ENCODE measurements around the gene NAPB. TPM values are rescaled to one million over a fixed set of nuclear protein-coding genes. Genes with fewer than 3 reads are reported as not detected.
"Not testable (repeated sequence)": the region's sequence is repeated elsewhere in the genome, so short reads cannot be mapped to it uniquely, and the experiment has no call there.

NAPB gene
- 4.0 TPM for total RNA-seq

DNA sequence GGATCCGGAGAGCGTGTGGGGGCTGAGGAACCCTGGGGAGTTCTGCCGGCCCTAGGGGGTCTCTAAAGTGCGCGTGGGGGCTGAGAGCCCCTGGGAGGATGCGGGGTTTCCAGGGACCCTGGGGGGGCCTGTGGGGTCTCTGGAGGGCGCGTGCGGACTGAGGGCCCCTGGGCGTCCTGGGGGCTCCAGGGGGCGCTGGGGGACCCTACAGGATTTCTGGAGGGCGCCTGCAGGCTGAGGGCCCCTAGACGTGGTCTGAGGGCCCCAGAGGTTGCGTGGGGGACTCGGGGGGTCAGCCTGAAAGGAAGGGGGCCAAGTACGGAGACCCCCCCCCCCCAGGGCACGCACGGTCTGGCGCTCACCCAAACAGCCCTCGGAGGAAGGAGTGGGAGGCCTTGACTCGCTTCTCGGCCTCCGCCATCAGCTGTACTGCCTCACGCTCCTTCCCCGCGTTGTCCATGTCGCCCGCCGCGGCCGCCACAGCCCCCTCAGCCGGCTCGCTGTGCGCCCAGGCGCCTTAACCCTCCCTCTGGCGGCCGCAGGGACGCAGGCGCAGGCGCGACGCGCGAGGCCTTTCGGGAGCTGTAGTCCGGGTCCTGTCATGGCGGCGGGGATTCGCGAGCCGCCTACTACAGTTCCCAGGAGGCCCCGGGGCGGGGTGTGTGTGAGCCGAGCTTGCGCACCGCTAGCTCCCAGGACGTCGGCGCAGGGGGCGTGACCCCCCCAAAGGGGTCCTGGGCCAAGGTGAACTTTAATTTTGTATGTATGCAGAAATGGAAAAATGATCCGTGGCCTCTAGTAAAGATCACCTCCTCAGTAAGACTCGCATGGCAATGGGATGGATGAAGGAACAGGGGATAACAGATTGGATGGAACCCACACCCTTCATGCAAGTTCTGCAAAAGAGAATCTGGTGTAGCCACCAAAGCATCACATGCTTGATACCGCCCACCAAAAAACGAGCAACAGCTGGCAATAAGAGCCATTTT lies at the start of gene NAPB:
TSS of gene NAPB (minus strand) at position 546 of the 989 bp plus-strand sequence. CDS start at position 460, 86 bp downstream.
- peak; percentile 95 for ATAC-seq

DNA sequence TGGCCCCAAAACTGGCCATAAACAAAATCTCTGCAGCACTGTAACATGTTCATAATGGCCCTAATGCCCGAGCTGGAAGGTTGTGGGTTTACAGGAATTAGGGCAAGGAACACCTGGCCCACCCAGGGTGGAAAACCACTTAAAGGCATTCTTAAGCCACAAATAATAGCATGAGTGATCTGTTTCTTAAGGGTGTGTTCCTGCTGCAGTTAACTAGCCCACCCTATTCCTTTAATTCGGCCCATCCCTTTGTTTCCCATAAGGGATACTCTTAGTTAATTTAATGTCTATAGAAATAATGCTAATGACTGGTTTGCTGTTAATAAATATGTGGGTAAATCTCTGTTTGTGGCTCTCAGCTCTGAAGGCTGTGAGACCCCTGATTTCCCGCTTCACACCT lies 45.7 kb upstream of the NAPB start:
- ATAC-seq = not testable (repeated sequence)

DNA sequence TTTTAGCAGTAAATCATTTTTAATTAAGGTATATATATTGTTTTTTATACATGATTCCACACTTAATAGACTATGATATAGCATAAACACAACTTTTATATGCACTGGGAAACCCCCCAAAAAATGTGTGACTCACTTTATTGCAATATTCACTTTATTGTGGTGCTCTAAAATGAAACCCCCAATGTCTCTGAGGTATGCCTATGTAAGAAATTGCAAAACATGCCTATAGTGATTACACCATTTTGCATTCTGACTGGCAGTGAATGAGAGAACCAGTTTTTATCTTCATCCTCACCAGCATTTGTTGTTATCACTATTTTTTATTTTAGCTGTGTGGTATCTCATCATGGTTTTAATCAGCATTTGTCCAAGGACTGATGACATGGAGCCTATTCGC lies 39.9 kb upstream of the NAPB start:
- ATAC-seq = no peak

DNA sequence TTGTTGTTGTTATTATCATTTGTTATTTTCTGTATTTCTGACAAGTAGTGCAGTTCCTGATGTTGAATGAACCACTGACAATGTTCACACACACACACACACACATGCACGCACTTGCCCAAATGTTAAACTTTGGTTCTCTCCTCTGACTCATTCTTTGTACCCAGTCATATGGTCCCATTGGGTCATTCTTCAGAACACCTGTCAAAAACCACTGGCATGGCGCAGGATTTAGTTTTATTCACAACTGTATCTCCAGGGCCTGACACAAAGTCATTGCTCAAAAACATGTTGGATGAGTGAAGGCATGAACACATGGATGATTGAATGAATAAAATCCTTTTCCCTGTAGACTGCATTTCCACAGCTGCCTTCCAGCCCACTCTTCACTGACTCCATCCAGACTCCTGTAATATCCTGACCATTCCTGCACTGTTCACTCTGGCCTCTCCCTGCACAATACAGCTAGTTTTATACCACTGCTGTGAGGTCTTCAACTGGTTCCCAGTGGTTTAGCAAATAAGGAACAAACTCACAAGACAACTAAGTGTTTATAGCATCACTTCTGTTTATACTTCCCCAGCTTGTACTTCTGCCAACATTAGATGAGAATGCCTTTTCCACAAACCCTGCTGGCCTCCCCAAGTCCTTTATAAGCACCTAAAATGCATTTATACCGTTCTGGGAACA lies 38.3 kb upstream of the NAPB start:
- peak; percentile 90 for ATAC-seq

DNA sequence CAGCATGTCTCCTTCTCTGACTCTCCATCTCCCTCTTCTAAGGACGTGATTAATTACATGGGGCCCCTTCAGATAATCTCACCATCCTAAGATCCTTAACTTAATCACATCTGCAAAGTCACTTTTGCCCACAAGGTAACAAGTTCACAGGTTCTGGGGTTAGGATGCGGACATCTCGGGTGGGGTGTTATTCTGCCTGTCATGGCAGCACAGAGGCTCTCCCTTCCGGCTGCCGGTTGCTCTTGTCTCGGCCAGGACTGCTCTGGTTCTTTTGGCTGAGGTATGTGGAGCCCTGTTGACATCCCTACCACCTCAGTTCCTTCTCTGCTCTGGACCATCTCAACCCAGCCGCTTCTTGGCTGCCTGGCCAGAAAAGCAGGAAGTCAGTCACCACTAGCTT lies 35.6 kb upstream of the NAPB start:
- ATAC-seq = no peak

DNA sequence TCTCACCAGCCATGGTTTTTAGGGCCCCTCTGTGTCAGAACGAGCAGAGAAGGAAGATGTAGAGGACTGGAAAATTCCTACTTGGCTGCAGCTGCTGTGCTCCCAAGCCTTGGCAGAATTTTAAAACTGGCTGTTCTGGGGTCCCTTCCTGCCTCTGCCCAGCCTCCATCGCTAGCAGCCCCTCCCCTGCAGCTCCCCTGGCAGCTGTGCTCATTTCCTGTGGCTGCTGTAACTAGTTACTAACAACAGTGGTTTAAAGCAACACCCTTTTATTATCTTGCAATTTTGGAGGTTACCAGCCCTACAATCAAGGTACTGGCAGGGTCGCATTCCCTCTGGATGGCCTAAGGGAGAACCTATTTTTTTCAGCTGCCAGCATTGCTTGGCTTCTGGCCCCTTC lies 35.1 kb upstream of the NAPB start:
- no peak for ATAC-seq

DNA sequence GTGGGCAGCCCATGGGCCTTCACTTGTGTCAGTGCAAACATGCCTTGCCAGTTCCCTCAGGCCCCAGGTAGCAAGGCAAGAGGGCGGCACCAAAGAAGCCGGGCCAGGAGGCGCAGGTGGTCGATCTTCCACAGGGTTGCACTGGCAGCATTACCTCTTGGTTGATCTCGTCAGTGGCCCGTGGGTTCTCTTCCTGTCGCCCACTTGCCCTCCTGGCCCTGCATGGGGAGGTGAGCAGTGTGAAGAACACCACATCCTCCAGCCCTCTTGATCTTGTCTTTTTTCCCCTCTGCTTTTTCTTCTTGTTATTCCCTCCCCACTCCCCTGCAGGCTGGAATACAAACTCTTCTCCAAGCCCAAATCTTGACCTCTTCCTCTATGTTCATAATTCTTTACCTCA lies 34.4 kb upstream of the NAPB start:
- ATAC-seq = no peak

DNA sequence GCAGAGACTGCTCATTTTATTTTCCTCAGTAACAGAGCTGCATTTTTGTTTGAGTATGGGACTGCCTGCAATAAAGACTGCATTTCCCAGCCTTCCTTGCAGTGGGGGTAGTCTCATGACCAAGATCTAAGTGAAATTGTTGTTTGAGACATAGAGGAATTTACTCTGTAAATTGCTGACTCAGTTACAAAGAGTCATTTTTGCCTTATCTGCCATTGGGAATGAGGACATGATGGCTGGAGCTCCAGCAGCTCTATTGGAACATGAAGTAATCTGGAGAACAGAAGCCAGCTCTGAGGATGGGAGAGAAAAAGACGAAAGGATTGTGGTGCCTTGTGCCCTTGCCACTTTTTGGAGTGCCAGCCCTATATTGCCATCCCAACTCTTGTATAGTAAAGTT lies 33.5 kb upstream of the NAPB start:
- ATAC-seq = no peak

DNA sequence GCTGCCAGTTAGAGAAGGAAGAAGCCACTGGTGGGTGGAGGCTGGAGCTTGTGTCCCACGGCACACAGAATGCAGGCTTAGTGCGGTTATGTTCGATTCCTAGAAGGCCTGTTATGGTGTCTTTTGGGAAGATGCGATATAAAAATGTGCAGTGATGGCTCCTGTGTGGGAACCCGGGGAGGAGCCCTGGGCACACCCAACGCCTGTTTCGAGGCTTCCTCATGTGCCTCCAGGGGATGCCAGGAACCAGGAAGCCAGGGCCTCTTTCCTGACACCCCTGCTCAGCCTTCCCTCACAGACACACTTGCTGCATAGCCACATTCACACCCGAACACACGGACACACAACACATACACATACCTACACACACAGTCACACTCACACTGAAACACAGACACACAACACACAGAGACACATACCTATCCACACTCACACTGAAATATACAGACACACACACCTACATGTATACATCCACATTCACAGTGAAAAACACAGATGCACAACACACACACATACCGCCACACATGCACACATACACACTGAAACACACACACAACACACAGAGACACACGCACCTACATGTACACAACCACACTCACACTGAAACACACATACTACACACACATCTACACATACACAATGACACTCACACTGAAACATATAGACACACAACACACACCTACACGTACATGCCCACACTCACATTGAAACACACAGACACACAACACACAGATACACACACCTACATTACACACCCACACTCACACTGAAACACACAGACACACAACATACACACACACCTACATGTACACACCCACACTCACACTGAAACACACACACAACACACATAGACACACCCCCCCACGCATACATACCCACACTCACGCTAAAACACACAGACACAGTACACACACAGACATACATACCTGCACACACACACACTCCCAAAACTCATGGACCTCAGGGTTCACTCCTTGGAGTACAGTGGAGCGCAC lies 32.6 kb upstream of the NAPB start:
- ATAC-seq = no peak

DNA sequence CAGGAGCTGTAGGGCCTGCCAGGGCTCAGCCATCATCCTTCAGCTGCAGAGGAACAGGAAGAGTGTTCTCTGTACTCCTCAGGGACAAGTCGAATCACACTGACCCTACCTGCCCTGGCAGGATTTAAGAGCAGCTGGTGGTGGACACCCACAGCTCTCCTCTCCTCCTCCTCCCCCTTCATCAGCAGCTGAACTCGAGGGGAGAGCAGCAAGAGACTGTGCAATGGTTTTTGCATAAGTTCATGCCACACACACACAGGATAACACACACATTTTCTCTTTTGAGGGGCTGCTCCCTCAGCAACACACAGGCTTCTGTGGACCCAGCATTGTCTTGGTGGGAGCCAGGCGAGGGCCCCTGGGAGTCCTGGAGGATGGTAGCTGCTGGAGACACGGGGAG lies 31.5 kb upstream of the NAPB start, which contains the start of gene CST11:
TSS of gene CST11 (minus strand) at position 101 of the 400 bp plus-strand sequence. CDS start at position 36, 65 bp downstream.
- no peak for ATAC-seq

DNA sequence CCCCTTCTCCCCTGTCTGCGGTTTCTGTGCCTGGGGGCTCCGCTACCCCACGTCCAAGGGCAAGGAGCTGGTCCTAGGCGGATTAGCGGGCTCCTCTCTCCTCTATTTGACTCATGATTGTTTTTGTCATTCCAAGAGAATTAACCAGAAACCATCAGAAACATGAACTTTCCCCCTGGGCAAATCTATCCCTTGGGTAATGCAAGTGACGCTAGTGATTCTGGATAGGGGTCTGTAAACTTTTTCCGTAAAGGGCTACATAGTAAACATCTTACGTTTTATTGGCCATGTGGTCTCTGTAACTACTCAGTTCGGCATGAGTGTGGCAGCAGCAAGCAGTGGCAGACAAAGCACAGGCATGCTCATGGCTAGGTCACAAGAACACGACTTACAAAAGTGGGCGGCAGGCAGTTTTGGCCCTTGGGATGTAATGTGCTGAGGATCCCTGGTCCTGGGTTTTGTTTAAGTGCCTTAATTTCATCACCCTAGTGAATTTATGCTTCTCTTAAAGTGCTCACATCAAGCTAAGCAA lies 30.7 kb upstream of the NAPB start:
- ATAC-seq = no peak

DNA sequence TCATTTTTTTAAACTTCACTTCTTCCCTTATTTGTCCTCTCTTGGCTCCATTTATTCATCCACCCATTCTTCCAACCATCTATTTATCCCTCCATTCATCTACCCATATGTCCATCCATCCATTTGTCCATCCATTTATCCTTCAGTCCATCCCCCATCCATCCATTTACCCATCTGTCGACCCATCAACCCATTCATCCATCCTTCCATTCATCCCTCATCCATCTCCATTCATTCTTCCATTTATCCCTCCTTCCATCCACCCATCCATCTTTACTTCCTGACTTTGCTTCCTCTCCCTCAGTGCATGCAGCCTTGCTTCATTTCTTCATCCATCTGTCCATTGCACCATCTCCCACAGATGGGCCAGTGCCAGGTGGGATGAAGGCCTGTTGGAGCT lies 29.6 kb upstream of the NAPB start:
- no peak for ATAC-seq

DNA sequence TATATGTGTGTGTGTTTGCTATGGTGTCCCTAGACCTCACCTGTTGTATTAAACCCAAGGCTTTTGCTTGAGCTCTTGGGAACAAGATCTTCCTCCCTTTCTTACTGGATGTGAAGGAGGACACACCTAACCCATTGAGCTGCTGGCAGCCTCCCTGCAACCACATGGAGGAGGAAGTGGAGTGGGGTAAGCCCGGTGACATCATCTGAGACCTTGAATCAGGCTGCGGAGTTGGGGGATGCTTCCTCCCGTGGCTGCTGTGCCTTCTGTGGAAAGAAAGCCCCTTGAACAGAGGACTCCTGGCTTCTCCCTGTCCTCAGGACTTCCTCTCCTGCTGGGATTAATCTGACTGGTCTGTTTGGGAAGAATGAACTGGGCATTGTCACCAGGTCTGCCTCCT lies 28.1 kb upstream of the NAPB start:
- peak; percentile 52 for ATAC-seq

DNA sequence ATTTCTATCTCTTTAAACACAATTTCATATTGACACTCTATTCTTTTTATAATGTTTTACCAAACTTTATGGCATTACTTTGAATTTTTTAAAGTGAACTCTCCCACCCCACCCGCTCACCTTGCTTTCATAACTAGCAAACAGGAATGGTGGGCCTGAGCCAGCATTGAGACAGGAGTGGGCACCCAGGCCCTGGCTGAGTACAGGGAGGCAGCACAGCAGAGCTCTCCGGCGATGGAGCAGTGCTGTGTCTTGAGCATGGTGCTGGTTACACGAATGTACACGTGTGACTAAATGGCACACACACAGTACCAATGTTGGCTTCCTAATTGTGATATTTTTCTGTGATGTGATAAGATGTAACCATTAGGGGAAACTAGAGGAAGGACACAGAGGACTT lies 26.9 kb upstream of the NAPB start:
- no peak for ATAC-seq

DNA sequence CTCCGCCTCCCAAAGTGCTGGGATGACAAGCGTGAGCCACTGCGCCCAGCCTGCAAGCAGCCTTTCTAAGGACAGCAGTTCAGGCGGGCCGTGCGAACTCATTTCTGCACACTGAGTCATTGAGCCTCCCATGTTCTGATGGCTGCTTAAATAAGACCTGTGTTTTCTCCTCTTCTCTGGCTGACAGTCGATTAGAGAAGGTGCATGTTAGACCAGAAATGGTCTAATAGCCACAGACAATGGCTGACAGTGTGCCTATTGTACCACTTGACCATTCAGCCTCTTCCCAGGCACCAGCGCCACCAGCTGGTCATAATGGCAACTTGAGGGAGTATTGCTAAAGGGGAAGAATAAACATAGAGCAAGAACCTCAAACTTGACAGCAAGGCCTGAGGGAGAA lies 25.2 kb upstream of the NAPB start:
- ATAC-seq = peak; percentile 21

DNA sequence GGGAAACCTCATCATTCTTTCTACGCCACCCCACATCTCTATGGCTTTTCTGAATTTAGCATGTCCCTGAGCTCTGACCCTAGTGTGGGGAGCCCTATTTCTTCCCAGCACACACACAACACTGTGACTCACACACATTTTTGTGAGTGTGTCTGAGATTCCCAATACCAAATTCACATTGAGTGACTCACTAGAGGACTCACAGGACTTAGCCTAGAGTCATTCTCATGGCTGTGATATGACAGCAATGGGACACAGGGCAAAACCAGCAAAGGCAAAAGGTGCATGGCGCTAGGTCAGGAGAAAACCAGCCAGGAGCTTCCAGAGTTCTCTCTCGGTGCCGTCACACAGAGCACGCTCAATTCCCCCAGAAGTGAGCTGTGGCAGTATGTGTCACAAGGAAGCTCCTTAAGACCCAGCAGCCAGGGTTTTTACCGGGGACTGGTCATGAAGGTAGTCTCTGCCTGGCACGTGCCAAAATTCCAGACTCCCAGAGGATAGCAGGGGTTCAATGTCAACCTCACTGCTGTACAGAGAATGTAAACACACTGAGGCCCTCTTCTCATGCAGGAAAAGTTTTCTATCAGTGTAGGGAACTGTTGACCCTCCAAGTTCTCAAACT lies 24.4 kb upstream of the NAPB start:
- peak; percentile 72 for ATAC-seq

DNA sequence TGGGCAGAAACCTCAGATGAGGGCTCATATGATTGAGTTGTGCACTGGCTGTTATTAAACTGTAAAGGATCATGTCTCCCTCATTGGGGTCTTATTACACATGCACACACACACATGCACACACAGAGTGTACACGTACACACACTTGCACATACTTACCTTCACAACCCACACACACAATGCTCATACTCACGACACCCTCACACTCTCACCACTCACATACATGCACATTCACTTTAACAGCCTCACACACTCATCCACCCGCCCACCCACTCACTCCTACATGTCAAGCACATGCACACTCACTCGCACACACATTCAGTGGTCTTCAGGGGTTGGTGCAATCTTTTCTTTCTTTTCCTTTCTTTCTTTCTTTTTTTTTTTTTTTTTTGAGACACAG lies 23.6 kb upstream of the NAPB start:
- ATAC-seq = no peak

DNA sequence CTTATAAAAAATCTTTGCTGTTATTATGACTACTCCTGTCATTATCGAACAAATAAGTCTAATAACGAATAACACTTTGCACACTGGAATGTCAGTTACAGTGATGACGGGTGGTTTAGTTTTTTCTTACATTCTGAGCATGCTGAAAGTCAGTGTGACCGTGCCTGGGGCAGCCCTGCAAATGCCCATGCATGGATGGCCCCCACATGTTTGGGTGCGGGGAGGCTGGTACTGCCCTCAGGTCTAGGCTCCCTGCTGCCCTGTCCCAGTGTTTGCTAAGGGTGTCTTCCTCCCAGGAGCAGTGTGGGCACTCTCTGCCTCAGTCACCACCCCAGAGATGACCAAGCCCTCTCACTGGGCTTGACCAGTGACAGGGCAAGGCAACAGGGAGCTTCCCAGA lies 21.1 kb upstream of the NAPB start:
- no peak for ATAC-seq

DNA sequence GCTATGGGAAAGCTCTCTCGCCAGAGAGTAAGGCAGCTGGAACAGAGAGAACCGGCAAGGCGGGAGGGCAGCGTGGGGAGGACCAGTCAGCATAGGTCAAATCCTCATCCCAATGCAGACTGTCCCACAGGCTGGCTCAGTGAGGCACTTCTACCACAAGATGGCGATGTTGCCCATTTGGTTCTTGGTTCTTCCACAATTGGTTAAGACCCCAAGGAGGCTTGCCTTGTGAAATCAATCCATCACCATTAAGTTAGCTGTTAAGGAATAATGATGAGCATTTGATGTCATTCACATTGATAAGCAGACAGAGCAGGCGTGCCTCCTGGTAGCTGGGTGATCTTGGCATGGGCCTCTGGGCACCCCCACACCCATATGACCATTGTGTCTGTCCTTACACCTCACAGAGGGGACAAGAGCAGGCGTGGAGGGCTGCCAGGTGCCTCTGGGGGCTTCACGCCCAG lies 20.6 kb upstream of the NAPB start:
- ATAC-seq = peak; percentile 51

DNA sequence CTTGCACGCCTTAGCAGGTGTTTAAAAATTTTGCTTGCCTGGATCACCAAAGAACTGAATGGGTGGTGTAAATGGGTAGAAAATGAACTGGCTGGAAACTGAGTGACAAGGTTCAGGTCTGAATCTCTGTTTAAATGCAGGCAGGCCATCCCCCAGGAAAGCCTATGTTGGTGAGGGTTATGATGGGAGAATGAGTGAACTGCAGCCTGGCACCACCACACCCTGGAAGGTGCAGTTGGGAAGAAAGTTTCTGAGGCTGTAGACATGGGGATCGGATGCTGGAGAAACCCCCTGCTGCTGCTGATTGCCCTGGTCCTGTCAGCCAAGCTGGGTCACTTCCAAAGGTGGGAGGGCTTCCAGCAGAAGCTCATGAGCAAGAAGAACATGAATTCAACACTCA lies 18.7 kb upstream of the NAPB start:
- no peak for ATAC-seq

DNA sequence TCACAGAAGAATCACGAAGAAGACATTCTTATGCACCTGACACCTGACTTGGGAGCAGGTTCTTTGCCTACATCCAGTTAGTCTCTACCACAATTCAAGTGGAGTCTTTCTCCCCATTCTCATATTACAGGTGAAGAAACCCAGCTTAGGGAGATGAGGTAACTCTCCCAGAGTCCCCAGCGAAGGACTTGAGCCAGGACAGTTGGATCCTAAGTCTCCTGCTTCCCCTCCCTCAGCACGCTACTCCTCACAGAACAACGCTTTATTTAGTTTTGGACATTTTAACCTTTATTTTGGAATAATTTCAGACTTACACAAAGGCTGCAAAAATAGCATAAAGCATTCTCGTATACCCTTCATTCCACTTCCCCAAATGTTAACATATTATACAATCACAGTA lies 17.4 kb upstream of the NAPB start:
- ATAC-seq = no peak
